ENCODE measurements around the gene MACROH2A2.

DNA sequence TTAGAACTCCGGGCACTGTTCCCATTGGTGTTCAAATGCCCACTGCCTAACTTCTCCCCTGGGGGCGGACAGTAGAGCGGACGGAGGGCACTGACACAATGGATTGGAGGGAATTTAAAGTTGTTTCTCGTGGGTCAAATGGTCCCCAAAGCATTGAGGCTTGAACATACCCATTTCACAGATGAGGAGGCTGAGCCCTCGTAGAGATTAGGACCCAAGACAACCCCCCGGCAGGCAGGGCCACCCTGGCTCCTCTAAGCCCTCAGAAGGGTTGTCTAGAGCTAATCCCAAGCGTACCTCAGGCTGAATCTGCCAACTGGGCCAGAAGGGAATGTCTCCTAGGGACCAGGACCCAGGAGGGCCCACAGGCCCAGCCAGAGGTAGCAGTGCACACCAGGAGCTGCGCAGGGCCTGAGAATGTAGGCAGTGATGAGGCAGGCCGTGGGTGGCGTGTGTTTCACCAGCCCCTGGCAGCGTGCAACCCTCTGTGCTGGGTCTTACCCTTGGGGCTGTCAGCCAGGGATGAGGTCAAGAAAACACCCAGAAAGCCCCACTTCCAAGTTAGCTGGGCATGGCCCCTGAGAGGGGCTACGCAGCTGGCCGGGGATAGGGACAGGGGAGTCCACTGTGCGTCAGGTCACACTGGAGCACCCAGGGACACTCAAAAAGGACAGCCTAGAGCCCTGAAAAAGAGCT is 74.2 kb downstream of the MACROH2A2 start:
- no peak for TF ChIP-seq POLR2A (IDR thresholded peaks at IDR 0.05)
- TF ChIP-seq, protein P1, sequence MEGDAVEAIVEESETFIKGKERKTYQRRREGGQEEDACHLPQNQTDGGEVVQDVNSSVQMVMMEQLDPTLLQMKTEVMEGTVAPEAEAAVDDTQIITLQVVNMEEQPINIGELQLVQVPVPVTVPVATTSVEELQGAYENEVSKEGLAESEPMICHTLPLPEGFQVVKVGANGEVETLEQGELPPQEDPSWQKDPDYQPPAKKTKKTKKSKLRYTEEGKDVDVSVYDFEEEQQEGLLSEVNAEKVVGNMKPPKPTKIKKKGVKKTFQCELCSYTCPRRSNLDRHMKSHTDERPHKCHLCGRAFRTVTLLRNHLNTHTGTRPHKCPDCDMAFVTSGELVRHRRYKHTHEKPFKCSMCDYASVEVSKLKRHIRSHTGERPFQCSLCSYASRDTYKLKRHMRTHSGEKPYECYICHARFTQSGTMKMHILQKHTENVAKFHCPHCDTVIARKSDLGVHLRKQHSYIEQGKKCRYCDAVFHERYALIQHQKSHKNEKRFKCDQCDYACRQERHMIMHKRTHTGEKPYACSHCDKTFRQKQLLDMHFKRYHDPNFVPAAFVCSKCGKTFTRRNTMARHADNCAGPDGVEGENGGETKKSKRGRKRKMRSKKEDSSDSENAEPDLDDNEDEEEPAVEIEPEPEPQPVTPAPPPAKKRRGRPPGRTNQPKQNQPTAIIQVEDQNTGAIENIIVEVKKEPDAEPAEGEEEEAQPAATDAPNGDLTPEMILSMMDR (IDR thresholded peaks at IDR 0.05), result no peak

All from testis (tissue), 2 donors.